GM12873 (cell line): ENCODE data around the gene SLC25A23.

Source experiments
- TF ChIP-seq, protein P1 (sequence below): IDR thresholded peaks from 2 replicates; pipeline ENCODE4 v1.5.1; 2012; ENCODE audit warnings: low read depth, mild to moderate bottlenecking, moderate library complexity, low read length, control low read depth; ENCODE audit not compliant: insufficient read depth; ENCODE audit errors: missing control alignments

SLC25A23 gene

DNA sequence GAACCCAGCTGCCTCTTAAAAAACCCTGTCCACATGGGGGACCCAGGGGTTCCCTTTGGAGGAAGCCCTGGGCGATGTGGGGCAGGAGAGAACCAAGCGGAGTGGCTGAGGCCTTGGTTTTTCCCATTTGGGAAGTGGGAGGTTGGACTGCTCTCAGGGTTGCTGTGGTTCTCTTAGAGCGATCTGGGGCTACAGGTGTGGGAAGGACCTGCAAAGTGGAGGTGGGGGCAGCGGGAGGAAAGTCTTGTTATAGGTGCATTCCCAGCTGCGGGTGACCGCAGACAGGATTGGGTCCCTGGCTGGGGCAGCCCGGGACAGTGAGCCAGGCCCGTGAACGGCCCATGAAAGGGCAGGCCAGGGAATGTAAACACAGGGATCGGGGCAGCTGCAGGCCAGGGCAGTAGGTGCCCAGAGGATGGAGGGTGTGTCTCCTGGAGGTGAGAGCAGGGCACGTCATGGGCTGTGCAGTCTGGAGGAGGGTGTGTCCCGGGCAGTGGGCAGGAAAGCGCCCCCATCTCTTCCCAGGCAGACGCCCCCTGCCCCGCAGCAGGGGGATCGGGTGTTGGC lies 814 bp downstream of the SLC25A23 start:
- TF ChIP-seq, protein P1, sequence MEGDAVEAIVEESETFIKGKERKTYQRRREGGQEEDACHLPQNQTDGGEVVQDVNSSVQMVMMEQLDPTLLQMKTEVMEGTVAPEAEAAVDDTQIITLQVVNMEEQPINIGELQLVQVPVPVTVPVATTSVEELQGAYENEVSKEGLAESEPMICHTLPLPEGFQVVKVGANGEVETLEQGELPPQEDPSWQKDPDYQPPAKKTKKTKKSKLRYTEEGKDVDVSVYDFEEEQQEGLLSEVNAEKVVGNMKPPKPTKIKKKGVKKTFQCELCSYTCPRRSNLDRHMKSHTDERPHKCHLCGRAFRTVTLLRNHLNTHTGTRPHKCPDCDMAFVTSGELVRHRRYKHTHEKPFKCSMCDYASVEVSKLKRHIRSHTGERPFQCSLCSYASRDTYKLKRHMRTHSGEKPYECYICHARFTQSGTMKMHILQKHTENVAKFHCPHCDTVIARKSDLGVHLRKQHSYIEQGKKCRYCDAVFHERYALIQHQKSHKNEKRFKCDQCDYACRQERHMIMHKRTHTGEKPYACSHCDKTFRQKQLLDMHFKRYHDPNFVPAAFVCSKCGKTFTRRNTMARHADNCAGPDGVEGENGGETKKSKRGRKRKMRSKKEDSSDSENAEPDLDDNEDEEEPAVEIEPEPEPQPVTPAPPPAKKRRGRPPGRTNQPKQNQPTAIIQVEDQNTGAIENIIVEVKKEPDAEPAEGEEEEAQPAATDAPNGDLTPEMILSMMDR: no peak

DNA sequence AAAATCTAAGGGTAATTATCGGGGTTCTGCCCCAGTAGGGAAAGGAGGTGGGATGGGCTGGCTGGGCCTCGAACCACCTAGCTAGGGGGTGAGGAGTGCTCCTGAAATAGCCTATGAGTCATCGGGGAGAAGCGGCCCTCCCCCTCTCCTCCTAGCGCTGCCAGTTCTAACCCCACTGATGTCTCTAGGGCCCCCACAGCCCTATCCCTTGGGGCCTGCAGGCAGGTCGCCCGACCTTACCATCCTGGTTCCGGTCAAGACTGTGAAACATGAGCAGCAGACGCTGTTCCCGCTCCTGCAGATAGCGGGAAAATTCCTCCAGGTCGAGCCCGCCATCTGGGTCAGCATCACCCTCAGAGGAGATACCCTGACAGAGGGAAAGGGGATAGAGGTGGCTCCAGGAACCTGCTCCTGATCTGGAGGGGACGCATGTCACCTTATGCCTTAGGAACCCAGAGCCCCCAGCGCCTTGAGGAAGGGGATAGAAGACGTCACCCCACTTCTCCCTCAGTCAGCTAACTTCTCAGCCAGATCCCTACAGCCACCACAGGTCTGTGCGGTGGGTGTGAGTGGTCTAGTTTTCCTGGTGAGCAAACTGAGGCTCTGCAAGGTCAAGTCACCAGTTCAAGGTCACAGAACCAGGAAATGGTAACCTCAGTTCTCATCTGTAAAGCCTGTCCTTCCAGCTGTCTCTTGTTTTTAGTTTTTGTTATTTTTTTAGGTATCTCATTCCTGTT lies 1.5 kb downstream of the SLC25A23 start:
- TF ChIP-seq, protein P1: no peak

DNA sequence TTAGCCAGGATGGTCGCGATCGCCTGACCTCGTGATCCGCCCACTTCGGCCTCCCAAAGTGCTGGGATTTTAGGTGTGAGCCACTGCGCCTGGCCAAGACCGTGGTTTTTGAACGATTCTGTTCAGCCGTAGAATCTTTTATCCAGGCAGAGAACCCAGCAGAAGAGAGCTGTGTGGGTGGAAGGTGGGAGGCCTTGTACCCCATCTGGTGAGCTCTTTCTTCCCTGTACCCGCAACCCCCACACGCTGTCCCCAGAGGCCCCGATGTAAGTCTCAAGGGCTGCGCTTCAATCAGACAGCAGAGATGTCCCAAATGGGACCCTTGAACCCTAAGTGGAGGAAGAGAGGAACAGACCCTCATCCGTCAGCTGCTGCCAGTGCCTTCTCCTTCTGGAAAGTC lies 3.7 kb downstream of the SLC25A23 start:
- TF ChIP-seq, protein P1: no peak

DNA sequence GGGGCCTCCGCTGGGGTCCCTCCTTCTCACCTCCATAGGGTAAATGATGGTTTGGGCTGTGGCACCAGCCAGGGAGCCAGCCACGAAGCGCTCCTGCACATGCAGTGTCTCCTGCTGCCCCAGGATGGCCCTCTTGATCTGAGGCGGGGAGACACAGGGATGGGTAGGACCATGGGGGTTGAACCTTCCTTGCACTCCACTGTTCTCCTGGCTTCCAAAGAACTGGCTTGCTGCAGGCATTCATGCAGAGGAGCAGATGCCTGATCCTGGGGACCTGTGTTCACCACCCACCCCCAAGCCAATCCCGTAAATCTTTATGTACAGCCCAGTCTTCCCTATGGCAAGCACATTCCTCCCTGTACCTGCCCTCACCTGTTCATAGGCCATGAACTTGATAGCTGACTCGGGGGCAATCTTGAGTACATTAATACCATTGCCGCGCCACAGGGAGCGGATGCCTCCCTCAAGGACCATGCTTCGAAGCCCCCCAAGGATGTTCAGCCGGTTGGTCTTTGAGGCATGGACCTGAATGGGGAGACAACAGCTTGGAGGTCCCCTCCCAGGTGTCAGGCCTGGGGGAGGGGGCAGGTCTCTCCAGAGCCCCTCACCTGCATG lies 5.5 kb downstream of the SLC25A23 start:
- TF ChIP-seq, protein P1: no peak

DNA sequence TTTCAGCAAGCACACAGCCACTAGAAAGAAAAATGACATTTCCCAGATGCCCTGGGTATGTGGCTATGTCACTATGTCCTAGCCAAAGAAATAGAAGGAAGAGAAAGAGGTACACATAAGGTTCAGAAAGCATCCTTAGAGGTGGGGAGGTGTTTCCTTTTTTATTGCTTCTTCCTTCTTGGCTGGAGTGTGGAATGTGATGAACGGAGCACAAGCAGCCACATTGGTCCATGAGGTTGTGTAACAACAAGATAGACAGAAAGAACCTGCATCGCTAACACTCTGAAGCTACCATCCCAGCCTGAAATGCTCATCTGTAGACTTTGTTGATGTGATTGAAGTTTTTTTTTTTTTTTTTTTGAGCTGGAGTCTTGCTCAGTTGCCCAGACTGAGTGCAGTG lies 6.7 kb downstream of the SLC25A23 start:
- TF ChIP-seq, protein P1: no peak

DNA sequence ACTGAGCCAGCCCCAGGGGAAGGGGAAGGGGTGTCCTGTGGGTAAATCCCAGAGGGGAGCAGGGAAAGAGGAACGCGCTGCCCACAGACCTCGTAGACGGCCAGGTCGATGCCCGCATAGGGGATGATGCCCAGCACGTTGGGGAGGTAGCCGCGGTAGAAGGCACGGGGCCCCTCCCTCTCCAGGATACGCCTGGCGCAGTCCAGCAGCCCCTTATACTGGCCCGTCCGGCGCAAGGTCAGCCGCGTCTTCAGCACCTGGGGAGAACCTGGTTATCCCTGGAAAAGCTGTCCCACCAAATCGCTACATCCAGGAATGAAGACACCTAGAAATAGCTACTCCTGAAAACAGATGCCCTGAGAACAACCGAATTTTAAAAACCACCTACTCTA lies 7.4 kb downstream of the SLC25A23 start:
- TF ChIP-seq, protein P1: no peak

DNA sequence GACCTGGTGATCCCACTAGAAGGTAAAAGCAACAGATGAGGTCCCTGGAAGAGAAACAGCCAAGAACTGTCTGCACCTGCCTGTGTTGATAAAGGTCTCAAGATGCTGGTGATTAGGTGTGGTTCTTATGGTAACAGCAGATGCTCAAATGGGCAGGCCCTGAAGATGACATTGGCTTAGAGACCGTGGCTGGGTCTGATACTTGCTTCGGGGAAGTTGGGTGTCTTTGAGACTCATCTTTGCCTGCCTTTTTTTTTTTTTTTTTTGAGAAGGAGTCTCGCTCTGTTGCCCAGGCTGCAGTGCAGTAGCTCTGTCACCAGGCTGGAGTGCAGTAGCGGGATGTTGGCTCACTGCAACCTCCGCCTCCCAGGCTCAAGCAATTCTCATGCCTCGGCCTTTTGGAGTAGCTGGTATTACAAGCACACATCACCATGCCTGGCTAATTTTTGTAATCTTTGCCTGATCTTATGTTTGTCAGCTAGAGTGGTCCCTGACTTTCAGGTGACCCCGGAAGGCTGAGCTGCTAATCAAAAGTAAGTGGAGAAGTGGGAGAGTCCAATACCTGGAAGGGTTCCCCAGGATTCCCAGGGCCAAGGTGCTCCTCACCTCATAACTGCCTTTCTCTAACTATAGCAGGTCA lies 7.9 kb downstream of the SLC25A23 start:
- TF ChIP-seq, protein P1: no peak
